OCI-LY1 (cell line): Measurements from ENCODE around the gene PPP4R3A.
A peak's percentile ranks its signal among the peaks of the same experiment; 100 is the strongest.

ENCODE experiments used
- H2AFZ ChIP-seq: fragments of 200-600 bp; sonication (generic), shearing (Covaris generic); 2 replicates; pipeline ENCODE4 v1.6.0; 2014; ENCODE audit warnings: antibody characterized with exemption, mild to moderate bottlenecking, low read length
- H3F3A ChIP-seq: fragments of 200-600 bp; sonication (generic), shearing (Covaris generic); 2 replicates; pipeline ENCODE4 v1.6.0; 2014; ENCODE audit warnings: mild to moderate bottlenecking, antibody characterized with exemption, low read length, moderate library complexity; ENCODE audit not compliant: insufficient read depth
- H3K27ac ChIP-seq: fragments of 200-600 bp; sonication (generic); 2 replicates; pipeline ENCODE4 v1.5.1; 2014; ENCODE audit warnings: low read length, mixed run types, mild to moderate bottlenecking, low read depth; ENCODE audit not compliant: poor library complexity, severe bottlenecking
- H3K27me3 ChIP-seq: fragments of 200-600 bp; sonication (generic); 2 replicates; pipeline ENCODE4 v1.6.0; 2014; ENCODE audit warnings: antibody characterized with exemption, mild to moderate bottlenecking, low read length, moderate library complexity; ENCODE audit not compliant: insufficient read depth
- H3K36me3 ChIP-seq: fragments of 200-600 bp; sonication (generic); 2 replicates; pipeline ENCODE4 v1.6.1; 2014; ENCODE audit warnings: mild to moderate bottlenecking, antibody characterized with exemption, low read length, moderate library complexity, mixed read lengths; ENCODE audit not compliant: insufficient read depth
- H3K4me1 ChIP-seq: fragments of 200-600 bp; sonication (generic); 2 replicates; pipeline ENCODE4 v1.5.1; 2014; ENCODE audit warnings: mild to moderate bottlenecking, low read length, moderate library complexity; ENCODE audit not compliant: insufficient read depth, severe bottlenecking
- H3K4me2 ChIP-seq: fragments of 200-600 bp; sonication (generic), shearing (Covaris generic); 2 replicates; pipeline ENCODE4 v1.6.1; 2014; ENCODE audit warnings: low read length
- H3K4me3 ChIP-seq: fragments of 200-600 bp; sonication (generic); 2 replicates; pipeline ENCODE4 v1.5.1; 2014; ENCODE audit warnings: low read length, low read depth, mild to moderate bottlenecking, mixed read lengths; ENCODE audit not compliant: poor library complexity, severe bottlenecking
- H3K79me2 ChIP-seq: fragments of 200-600 bp; shearing (Covaris generic); 2 replicates; pipeline ENCODE4 v1.6.1; 2016; ENCODE audit warnings: mixed run types, low read length, mixed read lengths; ENCODE audit not compliant: insufficient read depth
- H3K9ac ChIP-seq: fragments of 200-600 bp; sonication (generic), shearing (Covaris generic); 2 replicates; pipeline ENCODE4 v1.6.1; 2014; ENCODE audit warnings: mild to moderate bottlenecking, low read length, mixed read lengths
- H3K9me2 ChIP-seq: fragments of 200-600 bp; sonication (generic), shearing (Covaris generic); 2 replicates; pipeline ENCODE4 v1.6.1; 2014; ENCODE audit warnings: low read depth, mild to moderate bottlenecking, low read length, mixed read lengths
- H3K9me3 ChIP-seq: fragments of 200-600 bp; shearing (Covaris generic); 2 replicates; pipeline ENCODE4 v1.6.1; 2014; ENCODE audit warnings: low read length, mixed read lengths
- H4K20me1 ChIP-seq: fragments of 200-600 bp; sonication (generic), shearing (Covaris generic); 2 replicates; pipeline ENCODE4 v1.6.0; 2016; ENCODE audit warnings: mild to moderate bottlenecking, low read length; ENCODE audit not compliant: insufficient read depth
- EZH2 ChIP-seq: fragments of 200-600 bp; sonication (generic), shearing (Covaris generic); IDR thresholded peaks from 2 replicates; pipeline ENCODE4 v1.8.0; 2017; ENCODE audit warnings: borderline replicate concordance, mixed run types, mild to moderate bottlenecking, antibody characterized with exemption, low read length, moderate library complexity, mixed read lengths
- TF ChIP-seq, protein P1 (sequence below): fragments of 200-600 bp; sonication (generic), shearing (Covaris generic); IDR thresholded peaks from 2 replicates; pipeline ENCODE4 v1.5.1; 2017; ENCODE audit warnings: mild to moderate bottlenecking, antibody characterized with exemption, low read length, moderate library complexity, mixed read lengths

The PPP4R3A gene

DNA sequence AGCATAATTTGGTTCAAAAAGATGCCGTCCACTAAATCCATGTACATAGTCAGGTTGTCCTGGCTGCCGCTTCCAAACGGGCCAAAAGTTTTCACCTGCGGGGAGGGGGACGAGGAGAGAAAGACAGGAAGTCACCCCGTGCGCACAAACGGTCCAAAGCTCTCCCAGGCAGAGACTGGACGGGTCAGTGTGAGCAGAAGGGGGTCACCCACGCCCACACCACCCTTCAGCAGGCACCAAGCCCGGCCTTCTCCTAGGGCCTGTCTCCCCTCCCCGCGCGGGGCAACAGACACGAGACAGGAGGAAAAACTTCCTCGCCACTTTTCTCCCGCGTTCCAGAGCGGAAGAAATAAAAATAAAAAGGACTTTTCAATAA, 93.4 kb downstream of the PPP4R3A start:
- Histone ChIP-seq H3K4me1 (peaks cover 59% of the 10 kb centered on the region), H3K27ac (peak overlapping the region; percentile 97), H2AFZ (no peak overlapping the region), H3K9me2 (no peaks in the 10 kb centered on the region), H3K79me2 (peaks cover 46% of the 10 kb centered on the region), H3K9me3 (no peaks in the 10 kb centered on the region), H4K20me1 (no peaks in the 10 kb centered on the region), H3F3A (no peaks in the 10 kb centered on the region), H3K4me2 (peak overlapping the region; percentile 98), H3K4me3 (peak overlapping the region; percentile 83), H3K36me3 (peaks cover 44% of the 10 kb centered on the region), H3K9ac (peak overlapping the region; percentile 90), H3K27me3 (no peaks in the 10 kb centered on the region)
- TF ChIP-seq, protein P1, sequence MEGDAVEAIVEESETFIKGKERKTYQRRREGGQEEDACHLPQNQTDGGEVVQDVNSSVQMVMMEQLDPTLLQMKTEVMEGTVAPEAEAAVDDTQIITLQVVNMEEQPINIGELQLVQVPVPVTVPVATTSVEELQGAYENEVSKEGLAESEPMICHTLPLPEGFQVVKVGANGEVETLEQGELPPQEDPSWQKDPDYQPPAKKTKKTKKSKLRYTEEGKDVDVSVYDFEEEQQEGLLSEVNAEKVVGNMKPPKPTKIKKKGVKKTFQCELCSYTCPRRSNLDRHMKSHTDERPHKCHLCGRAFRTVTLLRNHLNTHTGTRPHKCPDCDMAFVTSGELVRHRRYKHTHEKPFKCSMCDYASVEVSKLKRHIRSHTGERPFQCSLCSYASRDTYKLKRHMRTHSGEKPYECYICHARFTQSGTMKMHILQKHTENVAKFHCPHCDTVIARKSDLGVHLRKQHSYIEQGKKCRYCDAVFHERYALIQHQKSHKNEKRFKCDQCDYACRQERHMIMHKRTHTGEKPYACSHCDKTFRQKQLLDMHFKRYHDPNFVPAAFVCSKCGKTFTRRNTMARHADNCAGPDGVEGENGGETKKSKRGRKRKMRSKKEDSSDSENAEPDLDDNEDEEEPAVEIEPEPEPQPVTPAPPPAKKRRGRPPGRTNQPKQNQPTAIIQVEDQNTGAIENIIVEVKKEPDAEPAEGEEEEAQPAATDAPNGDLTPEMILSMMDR: no peak
- no peak for TF ChIP-seq EZH2

DNA sequence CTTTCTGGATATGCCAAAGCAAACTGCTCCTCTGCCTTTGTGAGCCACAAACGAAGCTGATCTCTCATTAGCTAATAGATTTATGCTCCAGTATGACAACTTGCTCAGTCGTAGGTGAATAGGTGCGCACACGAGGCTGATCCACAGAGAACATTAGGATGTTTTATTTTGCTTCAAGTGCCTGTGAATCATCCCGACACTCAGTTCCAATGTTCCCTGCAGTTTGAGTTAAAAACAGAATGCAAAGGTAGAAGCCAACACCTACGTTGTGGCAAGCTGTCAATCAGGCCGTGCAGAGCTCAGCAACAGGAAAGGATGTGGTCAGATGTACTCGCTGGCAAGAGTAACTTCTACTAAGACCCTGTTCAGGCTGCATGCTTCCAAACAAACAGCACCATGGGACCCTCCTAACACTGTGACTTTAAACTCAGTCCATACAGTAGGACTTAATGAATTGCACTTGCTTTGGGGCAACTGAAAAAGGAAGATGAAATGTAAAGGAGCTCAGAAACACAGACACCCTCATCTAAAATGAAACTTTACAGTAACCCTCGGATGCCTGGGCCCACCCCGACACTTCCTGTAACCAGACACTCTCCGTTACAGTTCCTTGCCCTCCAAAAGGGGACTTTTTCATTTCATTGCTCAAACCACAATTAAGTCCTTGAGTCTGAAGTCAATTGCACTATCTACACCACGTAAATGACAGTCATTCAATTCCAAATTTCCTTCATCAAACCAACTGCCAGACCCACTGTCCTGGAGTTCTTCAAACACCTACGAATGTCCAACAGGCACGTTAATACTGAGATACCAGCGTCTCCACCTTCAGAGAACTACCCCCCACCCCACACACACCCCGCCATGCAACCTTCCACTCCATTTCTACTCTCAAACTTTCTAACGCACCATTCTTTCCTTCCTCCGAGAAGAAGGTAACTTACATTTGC, 94.0 kb downstream of the PPP4R3A start:
- H4K20me1 ChIP-seq: no peaks in the 10 kb centered on the region

DNA sequence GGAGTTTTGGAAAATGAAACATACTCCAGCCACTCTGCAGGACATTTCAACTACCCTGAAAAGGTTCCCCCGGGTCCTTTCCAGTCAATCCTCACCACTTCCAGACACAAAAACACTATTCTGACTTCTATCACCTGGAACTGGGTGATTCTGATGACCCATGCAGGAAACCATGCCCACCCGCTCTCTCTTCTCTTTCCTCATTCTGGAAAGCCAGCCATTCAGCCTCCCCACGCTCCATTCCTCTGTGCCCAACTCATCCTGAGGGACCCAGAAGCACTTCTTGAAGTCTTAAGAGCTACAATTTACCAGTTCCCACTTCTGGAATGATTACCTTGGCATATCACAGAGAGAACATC, 95.7 kb downstream of the PPP4R3A start:
- Histone ChIP-seq H3K79me2 (peaks cover 69% of the 10 kb centered on the region), H3K4me3 (peak overlapping the region; percentile 83), H3K36me3 (peaks cover 61% of the 10 kb centered on the region), H2AFZ (no peak overlapping the region), H3K9ac (peak overlapping the region; percentile 90), H3F3A (no peaks in the 10 kb centered on the region), H4K20me1 (no peaks in the 10 kb centered on the region), H3K27ac (peak overlapping the region; percentile 97), H3K4me2 (peak overlapping the region; percentile 98), H3K4me1 (peaks cover 80% of the 10 kb centered on the region), H3K9me3 (no peaks in the 10 kb centered on the region), H3K9me2 (no peaks in the 10 kb centered on the region), H3K27me3 (no peaks in the 10 kb centered on the region)
- TF ChIP-seq, protein P1: no peak
- TF ChIP-seq EZH2: no peak

More for the DNA sequence above, 94.0 kb downstream of the PPP4R3A start:
- peak overlapping the region; percentile 90 for H3K9ac ChIP-seq
- H3K4me1 ChIP-seq: peaks cover 65% of the 10 kb centered on the region
- H3K9me2 ChIP-seq: no peaks in the 10 kb centered on the region
- TF ChIP-seq, protein P1: no peak
- no peak for TF ChIP-seq EZH2
- H3K79me2 ChIP-seq: peaks cover 53% of the 10 kb centered on the region
- H3K36me3 ChIP-seq: peaks cover 45% of the 10 kb centered on the region
- H3F3A ChIP-seq: no peaks in the 10 kb centered on the region
- peak overlapping the region; percentile 98 for H3K4me2 ChIP-seq
- H3K9me3 ChIP-seq: no peaks in the 10 kb centered on the region
- H2AFZ ChIP-seq: no peak overlapping the region
- no peaks in the 10 kb centered on the region for H3K27me3 ChIP-seq
- peak overlapping the region; percentile 83 for H3K4me3 ChIP-seq
- H3K27ac ChIP-seq: peak overlapping the region; percentile 97
